B cell (primary cell): ENCODE measurements around the gene TMSB4X.

ENCODE experiments used
- EZH2 ChIP-seq: IDR thresholded peaks from 2 replicates; pipeline ENCODE4 v1.6.1; 2012; ENCODE audit warnings: borderline replicate concordance, low read depth, mild to moderate bottlenecking, moderate library complexity, low read length; ENCODE audit not compliant: insufficient read depth, poor library complexity, severe bottlenecking
- TF ChIP-seq, protein P1 (sequence below): fragments of 200-600 bp; IDR thresholded peaks from one replicate; pipeline ENCODE4 v1.8.0; 2022; ENCODE audit warnings: antibody characterized with exemption, mild to moderate bottlenecking

GRCh38 chrX:12973561-12974304, 1.2 kb upstream of the TMSB4X start:
- TF ChIP-seq, protein P1, sequence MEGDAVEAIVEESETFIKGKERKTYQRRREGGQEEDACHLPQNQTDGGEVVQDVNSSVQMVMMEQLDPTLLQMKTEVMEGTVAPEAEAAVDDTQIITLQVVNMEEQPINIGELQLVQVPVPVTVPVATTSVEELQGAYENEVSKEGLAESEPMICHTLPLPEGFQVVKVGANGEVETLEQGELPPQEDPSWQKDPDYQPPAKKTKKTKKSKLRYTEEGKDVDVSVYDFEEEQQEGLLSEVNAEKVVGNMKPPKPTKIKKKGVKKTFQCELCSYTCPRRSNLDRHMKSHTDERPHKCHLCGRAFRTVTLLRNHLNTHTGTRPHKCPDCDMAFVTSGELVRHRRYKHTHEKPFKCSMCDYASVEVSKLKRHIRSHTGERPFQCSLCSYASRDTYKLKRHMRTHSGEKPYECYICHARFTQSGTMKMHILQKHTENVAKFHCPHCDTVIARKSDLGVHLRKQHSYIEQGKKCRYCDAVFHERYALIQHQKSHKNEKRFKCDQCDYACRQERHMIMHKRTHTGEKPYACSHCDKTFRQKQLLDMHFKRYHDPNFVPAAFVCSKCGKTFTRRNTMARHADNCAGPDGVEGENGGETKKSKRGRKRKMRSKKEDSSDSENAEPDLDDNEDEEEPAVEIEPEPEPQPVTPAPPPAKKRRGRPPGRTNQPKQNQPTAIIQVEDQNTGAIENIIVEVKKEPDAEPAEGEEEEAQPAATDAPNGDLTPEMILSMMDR, result no peak
- no peak for TF ChIP-seq EZH2
